Thyroid gland (tissue), 4 donors: ENCODE data around the gene C9orf50.

Source experiments
- CTCF ChIP-seq, 6 experiments: fragments of 200-600 bp in 3 of 6; fragments of 450-650 bp in 3 of 6; sonication (generic) in 3 of 6; IDR thresholded peaks; one replicate each; pipeline ENCODE4 v1.5.1; 2016 to 2019; ENCODE audit warnings: antibody characterized with exemption in 6 of 6, mild to moderate bottlenecking in 2 of 6, inconsistent platforms in 1 of 6, moderate library complexity in 1 of 6
- POLR2A ChIP-seq, 2 donors: fragments of 450-650 bp; IDR thresholded peaks; one replicate each; pipeline ENCODE4 v1.6.1; 2017; ENCODE audit warnings: antibody characterized with exemption in 2 of 2, mild to moderate bottlenecking in 2 of 2, moderate library complexity in 1 of 2

GRCh38 chr9:129653823-129654553 is 33.1 kb upstream of the C9orf50 start:
- TF ChIP-seq CTCF (IDR thresholded peaks at IDR 0.05) (no peak), POLR2A (IDR thresholded peaks at IDR 0.05) (no peak)
